ENCODE data around the gene LMO3. TPM values are rescaled to one million over a fixed set of nuclear protein-coding genes. Genes with fewer than 3 reads are reported as not detected.

LMO3 gene
- polyA plus RNA-seq, 2 of the 4 experiments (the other 2 are of a cell fraction) = 0.05 TPM; not detected in 1

DNA sequence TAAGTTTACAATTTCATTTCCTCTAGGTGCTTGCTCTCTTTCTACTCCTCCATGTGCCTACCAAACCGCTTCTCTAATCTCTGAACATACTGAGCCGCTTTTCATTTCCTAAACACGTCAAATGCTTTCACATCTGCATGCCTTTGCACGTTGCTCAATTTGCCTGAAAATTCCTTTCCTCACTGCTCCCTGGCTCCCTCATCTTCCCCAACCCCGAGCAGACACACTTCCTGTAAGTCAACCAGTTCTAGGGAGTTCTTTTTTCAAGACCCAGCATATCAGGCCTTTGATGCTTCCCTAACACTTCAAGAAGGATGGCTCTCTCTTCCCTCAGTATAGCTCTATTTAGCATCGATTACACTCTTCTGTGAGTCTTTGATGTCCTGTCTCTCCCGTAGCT is 50.3 kb downstream of the LMO3 start (continued):
- TF ChIP-seq, protein P1, sequence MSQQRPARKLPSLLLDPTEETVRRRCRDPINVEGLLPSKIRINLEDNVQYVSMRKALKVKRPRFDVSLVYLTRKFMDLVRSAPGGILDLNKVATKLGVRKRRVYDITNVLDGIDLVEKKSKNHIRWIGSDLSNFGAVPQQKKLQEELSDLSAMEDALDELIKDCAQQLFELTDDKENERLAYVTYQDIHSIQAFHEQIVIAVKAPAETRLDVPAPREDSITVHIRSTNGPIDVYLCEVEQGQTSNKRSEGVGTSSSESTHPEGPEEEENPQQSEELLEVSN (IDR thresholded peaks at IDR 0.05; ENCODE audit: borderline replicate concordance, low read depth) = no peak

DNA sequence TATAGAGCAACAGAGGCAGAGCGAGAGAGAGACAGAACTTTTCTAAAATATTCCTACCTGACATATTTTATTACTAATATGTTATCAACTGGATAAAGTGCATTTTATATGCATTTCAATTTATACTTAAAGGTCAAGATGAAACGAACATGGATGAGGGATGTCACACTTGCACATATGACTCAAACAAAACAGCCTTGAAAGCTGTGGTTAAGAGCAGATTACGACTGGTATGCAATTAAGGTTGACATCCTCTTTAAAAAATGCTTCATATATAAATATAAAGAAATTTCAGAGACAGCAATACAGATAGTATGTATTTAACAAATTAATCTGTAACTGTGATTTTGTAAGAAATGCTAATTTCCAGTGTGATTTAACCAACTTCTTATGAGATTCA is 52.5 kb downstream of the LMO3 start:
- Histone ChIP-seq H3K4me2 (no peak overlapping the region), H3K27ac (no peak overlapping the region), H3K9me3 (no peaks in the 10 kb centered on the region), H3K4me3 (no peak overlapping the region), H3K4me1 (no peaks in the 10 kb centered on the region)
- ChIA-PET CTCF (no interaction called here), POLR2A (no interaction called here)
- ATAC-seq = no peak
- no peak for DNase-seq (ENCODE audit: low read depth in 1 of 2, low spot score in 1 of 2)
- 55% methylated on average over 3 of the region's 3 CpGs for WGBS (ENCODE audit: missing lambda C conversion rate)
- FAIRE-seq = no peak
- TF ChIP-seq MAZ (IDR thresholded peaks at IDR 0.05; ENCODE audit: borderline replicate concordance, low read depth, low read length) = no peak
- no peak for TF ChIP-seq RFX5 (IDR thresholded peaks at IDR 0.05)
- no peak for TF ChIP-seq HOXB5 (CRISPR knock-in tag; IDR thresholded peaks at IDR 0.05)
- TF ChIP-seq ESRRA (IDR thresholded peaks at IDR 0.05; ENCODE audit: borderline replicate concordance, low read length) = no peak
- TF ChIP-seq, protein P2, sequence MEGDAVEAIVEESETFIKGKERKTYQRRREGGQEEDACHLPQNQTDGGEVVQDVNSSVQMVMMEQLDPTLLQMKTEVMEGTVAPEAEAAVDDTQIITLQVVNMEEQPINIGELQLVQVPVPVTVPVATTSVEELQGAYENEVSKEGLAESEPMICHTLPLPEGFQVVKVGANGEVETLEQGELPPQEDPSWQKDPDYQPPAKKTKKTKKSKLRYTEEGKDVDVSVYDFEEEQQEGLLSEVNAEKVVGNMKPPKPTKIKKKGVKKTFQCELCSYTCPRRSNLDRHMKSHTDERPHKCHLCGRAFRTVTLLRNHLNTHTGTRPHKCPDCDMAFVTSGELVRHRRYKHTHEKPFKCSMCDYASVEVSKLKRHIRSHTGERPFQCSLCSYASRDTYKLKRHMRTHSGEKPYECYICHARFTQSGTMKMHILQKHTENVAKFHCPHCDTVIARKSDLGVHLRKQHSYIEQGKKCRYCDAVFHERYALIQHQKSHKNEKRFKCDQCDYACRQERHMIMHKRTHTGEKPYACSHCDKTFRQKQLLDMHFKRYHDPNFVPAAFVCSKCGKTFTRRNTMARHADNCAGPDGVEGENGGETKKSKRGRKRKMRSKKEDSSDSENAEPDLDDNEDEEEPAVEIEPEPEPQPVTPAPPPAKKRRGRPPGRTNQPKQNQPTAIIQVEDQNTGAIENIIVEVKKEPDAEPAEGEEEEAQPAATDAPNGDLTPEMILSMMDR (IDR thresholded peaks at IDR 0.05) = no peak
- TF ChIP-seq KDM1A (IDR thresholded peaks at IDR 0.05; ENCODE audit: low read depth) = no peak
- TF ChIP-seq CBX8 (IDR thresholded peaks at IDR 0.05) = no peak
- TF ChIP-seq JUN (IDR thresholded peaks at IDR 0.05) = no peak
- TF ChIP-seq, protein P3, sequence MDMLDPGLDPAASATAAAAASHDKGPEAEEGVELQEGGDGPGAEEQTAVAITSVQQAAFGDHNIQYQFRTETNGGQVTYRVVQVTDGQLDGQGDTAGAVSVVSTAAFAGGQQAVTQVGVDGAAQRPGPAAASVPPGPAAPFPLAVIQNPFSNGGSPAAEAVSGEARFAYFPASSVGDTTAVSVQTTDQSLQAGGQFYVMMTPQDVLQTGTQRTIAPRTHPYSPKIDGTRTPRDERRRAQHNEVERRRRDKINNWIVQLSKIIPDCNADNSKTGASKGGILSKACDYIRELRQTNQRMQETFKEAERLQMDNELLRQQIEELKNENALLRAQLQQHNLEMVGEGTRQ (IDR thresholded peaks at IDR 0.05) = no peak
- TF ChIP-seq CHD4 (IDR thresholded peaks at IDR 0.05; ENCODE audit: borderline replicate concordance) = no peak
- no peak for TF ChIP-seq JUNB (IDR thresholded peaks at IDR 0.05)
- TF ChIP-seq HEYL (CRISPR knock-in tag; IDR thresholded peaks at IDR 0.05) = no peak
- TF ChIP-seq BHLHE40 (IDR thresholded peaks at IDR 0.05; ENCODE audit: low read depth, low read length) = no peak
- TF ChIP-seq EHMT2 (IDR thresholded peaks at IDR 0.05; ENCODE audit: low read depth) = no peak
- TF ChIP-seq, protein P4, sequence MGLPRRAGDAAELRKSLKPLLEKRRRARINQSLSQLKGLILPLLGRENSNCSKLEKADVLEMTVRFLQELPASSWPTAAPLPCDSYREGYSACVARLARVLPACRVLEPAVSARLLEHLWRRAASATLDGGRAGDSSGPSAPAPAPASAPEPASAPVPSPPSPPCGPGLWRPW (IDR thresholded peaks at IDR 0.05) = no peak
- TF ChIP-seq CBX2 (IDR thresholded peaks at IDR 0.05; ENCODE audit: borderline replicate concordance, low read depth) = no peak
- TF ChIP-seq CEBPB (IDR thresholded peaks at IDR 0.05) = no peak
- no peak for TF ChIP-seq TP53 (CRISPR knock-in tag; IDR thresholded peaks at IDR 0.05)

DNA sequence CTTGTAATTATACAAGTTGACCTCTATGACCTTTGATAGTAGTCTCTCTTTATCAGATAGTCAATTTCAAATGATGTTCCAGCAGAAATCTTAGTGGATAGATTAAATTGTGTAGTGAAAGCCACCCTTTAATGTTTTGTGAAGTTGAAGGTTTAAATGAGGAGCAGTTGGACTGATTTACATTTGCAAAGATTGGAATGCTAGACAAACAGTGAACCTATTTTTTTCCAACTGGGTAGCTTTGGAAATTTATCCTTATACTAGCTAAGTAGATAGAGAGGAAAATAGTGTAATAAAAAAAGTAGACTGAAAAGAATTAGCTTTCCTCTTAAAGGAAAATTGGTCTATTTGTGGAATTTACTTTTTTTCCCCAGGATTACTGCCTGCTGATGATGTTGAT is 53.7 kb downstream of the LMO3 start:
- Histone ChIP-seq H3K27ac (no peak overlapping the region), H3K9me3 (no peaks in the 10 kb centered on the region), H3K4me2 (no peak overlapping the region), H3K4me3 (no peak overlapping the region), H3K4me1 (no peaks in the 10 kb centered on the region)
- TF ChIP-seq, protein P1 (IDR thresholded peaks at IDR 0.05; ENCODE audit: borderline replicate concordance, low read depth) = no peak
- TF ChIP-seq TFCP2L1 (CRISPR knock-in tag; IDR thresholded peaks at IDR 0.05) = no peak
- TF ChIP-seq PHF8 (IDR thresholded peaks at IDR 0.05; ENCODE audit: borderline replicate concordance, low read depth) = no peak
- TF ChIP-seq MAZ (IDR thresholded peaks at IDR 0.05; ENCODE audit: borderline replicate concordance, low read depth, low read length) = no peak
- no peak for TF ChIP-seq RARB (CRISPR knock-in tag; IDR thresholded peaks at IDR 0.05)
- no peak for TF ChIP-seq JUNB (IDR thresholded peaks at IDR 0.05)
- no peak for TF ChIP-seq FOSL2 (IDR thresholded peaks at IDR 0.05)
- TF ChIP-seq FOSL2 (CRISPR knock-in tag; IDR thresholded peaks at IDR 0.05) = no peak
- TF ChIP-seq ZFP36 (IDR thresholded peaks at IDR 0.05; ENCODE audit: borderline replicate concordance, partially characterized antibody) = no peak
- TF ChIP-seq ZC3H11A (IDR thresholded peaks at IDR 0.05) = no peak
- TF ChIP-seq MYC (IDR thresholded peaks at IDR 0.05; ENCODE audit: borderline replicate concordance, low read length) = no peak
- TF ChIP-seq CHD4 (IDR thresholded peaks at IDR 0.05; ENCODE audit: borderline replicate concordance) = no peak
- DNase-seq (ENCODE audit: low read depth in 1 of 2, low spot score in 1 of 2) = no peak
- ChIA-PET POLR2A (no interaction called here), CTCF (interaction anchor here (1.0 kb wide), 1 partner anchor 10 kb away, joined by 3 read pairs; no protein-coding TSS in a partner anchor)
- no peak for FAIRE-seq
- no peak for ATAC-seq

All from A549 (cell line).